ENCODE data around the gene FSIP1. TPM values are rescaled to one million over a fixed set of nuclear protein-coding genes. Genes with fewer than 3 reads are reported as not detected.

FSIP1 gene
- total RNA-seq, 2 experiments from 2014 or later: 0.50 to 0.56 TPM

DNA sequence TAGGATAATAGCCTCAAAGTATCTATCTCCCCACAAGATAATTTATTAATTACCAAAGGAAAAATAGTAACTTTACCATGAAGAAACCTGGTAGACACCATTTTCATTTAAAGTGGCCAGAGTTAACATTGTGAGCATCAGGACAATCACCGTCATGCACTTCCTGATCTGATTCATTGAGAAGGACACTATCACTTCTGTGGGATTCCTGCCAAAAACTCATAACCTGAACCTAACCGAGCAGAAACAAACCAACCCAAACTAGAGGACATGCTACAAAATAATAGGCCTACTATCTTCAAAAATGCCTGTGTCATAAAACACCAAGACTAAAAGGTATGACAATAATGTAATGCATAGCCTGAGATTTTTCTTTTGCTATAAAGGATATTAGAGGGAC lies 39.0 kb downstream of the FSIP1 start:
- Mint-ChIP-seq H3K4me3 (no peak overlapping the region), H3K36me3 (no peaks in the 10 kb centered on the region), H3K4me1 (peaks cover 3% of the 10 kb centered on the region), H3K27ac (no peak overlapping the region), H3K27me3 (peaks cover 24% of the 10 kb centered on the region), H3K9me3 (ENCODE audit: low read depth) (no peaks in the 10 kb centered on the region)
- no peak for ATAC-seq
- CTCF ChIA-PET: no interaction called here
- no peak for DNase-seq

DNA sequence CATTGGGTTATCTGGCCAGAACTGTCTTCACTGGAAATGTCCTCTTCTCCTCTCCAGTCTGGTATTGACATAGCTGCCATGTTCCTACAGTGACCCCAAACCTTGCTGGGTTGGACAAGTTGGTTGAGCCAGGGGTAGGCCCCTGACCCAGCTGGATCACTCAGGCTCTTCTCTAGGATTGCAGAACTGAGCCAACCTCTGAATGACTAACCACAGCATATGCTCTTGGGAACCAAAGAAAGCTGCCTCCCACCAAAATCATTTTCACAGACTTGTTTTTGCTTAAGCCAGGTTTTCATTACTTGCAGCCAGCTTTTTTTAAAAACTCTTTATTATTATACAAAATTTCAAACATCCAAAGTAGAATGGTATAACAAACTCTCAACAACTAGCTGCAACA lies 41.4 kb downstream of the FSIP1 start:
- peaks cover 14% of the 10 kb centered on the region for H3K27me3 Mint-ChIP-seq
- peaks cover 3% of the 10 kb centered on the region for H3K4me1 Mint-ChIP-seq
- H3K4me3 Mint-ChIP-seq: no peak overlapping the region
- ATAC-seq (no peak), DNase-seq (no peak)
- no peaks in the 10 kb centered on the region for H3K9me3 Mint-ChIP-seq (ENCODE audit: low read depth)
- H3K36me3 Mint-ChIP-seq: no peaks in the 10 kb centered on the region
- CTCF ChIA-PET: interaction anchor here (1.0 to 2.6 kb wide), 4 partner anchors 16 to 161 kb away, joined by 3 to 11 read pairs (median 4); partner anchors contain the start of gene THBS1
- H3K27ac Mint-ChIP-seq: no peak overlapping the region

DNA sequence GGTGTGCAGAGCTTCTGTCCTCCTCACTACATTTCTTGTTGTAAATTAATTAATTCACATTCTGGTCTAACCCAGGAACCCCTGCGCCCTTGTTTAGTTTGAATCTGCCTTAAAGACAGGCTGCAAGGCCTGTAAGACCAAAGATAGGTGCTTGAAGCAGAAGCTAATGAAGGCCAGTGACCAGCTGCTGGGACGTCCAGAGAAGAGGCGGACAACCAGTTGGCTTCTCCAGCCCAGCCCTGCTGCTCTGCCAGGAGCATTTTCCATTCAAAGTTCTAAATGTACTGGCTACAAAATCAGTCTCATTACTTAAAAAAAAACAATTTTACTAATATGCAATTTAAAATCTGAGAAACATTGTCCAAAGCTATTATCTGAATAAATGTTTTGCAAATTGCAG lies 43.6 kb downstream of the FSIP1 start:
- CTCF ChIA-PET: no interaction called here

DNA sequence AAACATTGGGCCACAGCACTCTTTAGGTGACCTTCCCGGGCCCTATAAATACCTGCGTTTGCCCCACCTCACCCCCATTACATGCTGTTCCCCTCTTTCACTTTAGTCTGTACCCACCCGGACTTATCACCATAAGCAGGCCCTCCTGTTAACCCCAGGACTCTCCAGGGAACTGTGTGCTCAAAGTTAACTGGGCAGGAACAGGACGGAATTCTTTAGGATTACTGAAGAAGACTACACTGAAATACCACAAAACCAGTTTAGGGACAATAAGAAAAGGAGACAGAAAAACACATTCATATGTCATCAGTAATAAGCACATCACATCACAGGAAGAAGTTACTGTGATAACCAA lies 45.5 kb downstream of the FSIP1 start:
- Mint-ChIP-seq H3K9me3 (ENCODE audit: low read depth) (no peaks in the 10 kb centered on the region), H3K4me3 (no peak overlapping the region), H3K27ac (no peak overlapping the region), H3K27me3 (peaks cover 2% of the 10 kb centered on the region), H3K4me1 (no peaks in the 10 kb centered on the region), H3K36me3 (no peaks in the 10 kb centered on the region)
- ATAC-seq (no peak), DNase-seq (no peak)
- CTCF ChIA-PET: no interaction called here

More for the DNA sequence above, 43.6 kb downstream of the FSIP1 start:
- no peak overlapping the region for H3K27ac Mint-ChIP-seq
- no peaks in the 10 kb centered on the region for H3K9me3 Mint-ChIP-seq (ENCODE audit: low read depth)
- DNase-seq (no peak), ATAC-seq (no peak)
- H3K4me3 Mint-ChIP-seq: no peak overlapping the region
- H3K36me3 Mint-ChIP-seq: no peaks in the 10 kb centered on the region
- no peaks in the 10 kb centered on the region for H3K4me1 Mint-ChIP-seq
- peaks cover 14% of the 10 kb centered on the region for H3K27me3 Mint-ChIP-seq

DNA sequence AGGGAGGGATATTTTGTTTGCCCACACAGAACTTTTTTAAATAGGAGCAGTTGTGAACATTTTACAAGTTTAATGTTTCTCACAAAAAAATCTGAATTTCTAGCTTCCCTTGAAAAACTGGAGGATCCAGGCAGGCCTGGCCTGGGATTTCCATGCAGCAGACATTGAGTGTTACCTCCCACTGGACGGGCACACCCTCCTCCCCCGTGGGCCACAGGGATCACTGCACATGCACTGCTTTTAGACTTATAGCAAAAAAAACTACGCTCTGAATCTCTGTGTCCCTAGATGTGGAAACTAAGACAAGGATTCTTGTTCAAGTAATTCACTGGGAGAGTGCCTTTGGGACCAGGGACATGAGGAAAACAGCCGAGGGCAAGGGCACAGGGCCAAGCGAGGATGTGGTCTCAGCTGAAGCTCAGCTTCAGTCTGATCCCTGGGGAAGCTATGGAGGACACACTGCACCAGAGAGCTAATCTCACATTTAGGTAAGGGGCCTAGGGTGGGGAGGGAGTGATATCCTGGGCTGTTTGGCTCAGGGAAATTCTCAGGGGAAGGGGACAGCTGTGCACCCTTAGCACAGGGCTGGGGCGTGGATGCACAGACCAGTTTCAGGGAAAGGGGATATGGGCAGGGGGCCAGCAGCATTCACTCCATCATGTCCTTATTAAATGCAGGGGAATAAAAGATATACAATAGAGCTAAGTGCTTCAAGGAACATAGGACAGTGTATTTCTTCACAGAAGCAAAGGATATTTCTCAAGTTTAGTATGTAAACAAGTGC lies 46.0 kb downstream of the FSIP1 start:
- CTCF ChIA-PET: interaction anchor here (0.6 to 1.6 kb wide), 3 partner anchors 10 to 38 kb away, joined by 3 to 6 read pairs (median 3); no protein-coding TSS in a partner anchor
- Mint-ChIP-seq H3K36me3 (no peaks in the 10 kb centered on the region), H3K27me3 (no peaks in the 10 kb centered on the region), H3K4me1 (no peaks in the 10 kb centered on the region), H3K4me3 (no peak overlapping the region), H3K9me3 (ENCODE audit: low read depth) (no peaks in the 10 kb centered on the region), H3K27ac (no peak overlapping the region)
- ATAC-seq (no peak), DNase-seq (no peak)

DNA sequence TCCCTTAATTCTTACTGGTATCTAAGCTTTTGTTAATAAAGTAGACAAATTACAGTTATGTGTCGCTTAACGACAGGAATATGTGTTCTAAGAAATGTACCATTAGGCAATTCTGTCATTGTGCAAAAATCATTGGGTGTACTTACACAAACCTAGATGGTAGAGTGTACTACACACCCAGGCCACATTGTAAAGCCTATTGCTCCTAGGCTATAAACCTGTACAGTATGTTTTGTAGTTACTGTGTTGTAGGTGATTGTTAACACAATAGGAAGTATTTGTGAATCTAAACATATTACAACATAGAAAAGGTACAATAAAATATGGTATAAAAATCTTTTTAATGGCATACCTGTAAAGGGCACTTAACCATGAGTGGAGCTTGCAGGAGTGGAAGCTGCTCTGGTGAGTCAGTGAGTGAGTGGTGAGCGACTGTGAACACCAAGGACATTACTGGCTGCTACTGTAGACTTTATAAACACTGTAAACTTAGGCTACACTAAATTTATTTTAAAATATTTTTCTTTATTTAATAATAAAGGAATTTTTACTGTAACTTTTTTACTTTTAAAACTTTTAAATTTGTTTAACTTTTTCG lies 47.4 kb downstream of the FSIP1 start:
- Mint-ChIP-seq H3K4me3 (no peak overlapping the region), H3K27me3 (no peaks in the 10 kb centered on the region), H3K36me3 (no peaks in the 10 kb centered on the region), H3K27ac (no peak overlapping the region), H3K9me3 (ENCODE audit: low read depth) (no peaks in the 10 kb centered on the region), H3K4me1 (no peaks in the 10 kb centered on the region)
- ATAC-seq (no peak), DNase-seq (no peak)
- CTCF ChIA-PET: interaction anchor here (1.0 to 1.6 kb wide), 2 partner anchors 9 to 22 kb away, joined by 3 to 6 read pairs; no protein-coding TSS in a partner anchor

DNA sequence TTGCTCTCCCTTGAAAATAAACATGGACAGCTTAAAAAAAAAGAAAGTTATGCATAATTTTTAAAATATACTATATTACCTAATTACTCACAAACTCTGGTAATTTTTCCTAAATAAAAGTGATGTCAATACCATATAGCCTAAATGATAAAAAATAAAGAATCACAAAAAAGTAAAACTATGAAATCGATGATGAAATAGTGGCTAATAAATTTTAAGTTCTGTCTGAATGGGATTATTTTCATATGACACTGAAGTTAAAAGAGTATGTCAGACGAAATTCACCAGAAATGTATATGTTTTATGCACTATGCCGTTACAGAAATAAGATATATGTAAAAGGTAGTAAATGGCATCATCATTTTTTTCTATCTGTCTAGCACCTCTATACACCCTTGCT lies 51.4 kb downstream of the FSIP1 start:
- DNase-seq (no peak), ATAC-seq (no peak)
- CTCF ChIA-PET: no interaction called here
- no peaks in the 10 kb centered on the region for H3K4me1 Mint-ChIP-seq
- no peak overlapping the region for H3K27ac Mint-ChIP-seq
- no peak overlapping the region for H3K4me3 Mint-ChIP-seq
- no peaks in the 10 kb centered on the region for H3K9me3 Mint-ChIP-seq (ENCODE audit: low read depth)
- no peaks in the 10 kb centered on the region for H3K36me3 Mint-ChIP-seq
- peaks cover 8% of the 10 kb centered on the region for H3K27me3 Mint-ChIP-seq

DNA sequence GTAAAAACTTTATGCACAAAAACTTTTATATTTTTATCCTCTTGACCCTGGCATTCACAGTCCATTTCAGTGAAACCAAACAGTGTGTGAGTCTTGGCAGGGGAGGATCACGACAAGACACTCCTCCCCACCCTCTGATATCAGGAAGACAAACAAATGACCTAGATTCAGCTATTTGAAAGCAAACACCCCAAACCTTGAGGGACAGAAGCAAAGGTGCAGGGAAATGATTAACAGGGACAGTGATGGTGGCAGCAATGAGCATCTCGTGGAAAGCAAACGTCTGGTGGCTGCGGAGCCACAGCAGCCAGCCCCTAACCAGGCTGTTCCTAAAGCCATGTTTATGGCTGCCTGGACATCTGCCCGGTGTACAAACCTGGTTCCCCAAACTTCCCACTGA lies 52.1 kb downstream of the FSIP1 start:
- CTCF ChIA-PET: no interaction called here
- DNase-seq: no peak
- Mint-ChIP-seq H3K4me1 (no peaks in the 10 kb centered on the region), H3K27me3 (peaks cover 8% of the 10 kb centered on the region), H3K27ac (no peak overlapping the region), H3K4me3 (no peak overlapping the region), H3K9me3 (ENCODE audit: low read depth) (no peaks in the 10 kb centered on the region), H3K36me3 (no peaks in the 10 kb centered on the region)
- ATAC-seq: no peak

DNA sequence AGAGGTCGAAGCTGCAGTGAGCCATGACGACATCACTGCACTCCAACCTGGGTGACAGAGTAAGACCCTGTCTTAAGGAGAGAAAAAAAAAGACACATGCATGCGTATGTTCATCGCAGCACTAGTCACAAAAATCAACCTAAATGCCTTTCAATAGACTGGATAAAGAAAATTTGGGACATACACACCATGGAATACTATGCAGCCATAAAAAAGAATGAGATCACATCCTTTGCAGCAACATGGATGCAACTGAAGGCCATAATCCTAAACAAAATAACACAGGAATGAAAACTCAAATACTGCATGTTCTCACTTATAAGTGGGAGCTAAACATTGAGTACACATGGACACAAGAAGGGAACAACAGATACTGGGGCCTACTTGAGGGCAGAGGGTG lies 53.1 kb downstream of the FSIP1 start:
- Mint-ChIP-seq H3K27ac (no peak overlapping the region), H3K4me3 (no peak overlapping the region), H3K4me1 (no peaks in the 10 kb centered on the region), H3K27me3 (peaks cover 8% of the 10 kb centered on the region), H3K9me3 (ENCODE audit: low read depth) (no peaks in the 10 kb centered on the region), H3K36me3 (no peaks in the 10 kb centered on the region)
- no peak for ATAC-seq
- no peak for DNase-seq
- CTCF ChIA-PET: no interaction called here

DNA sequence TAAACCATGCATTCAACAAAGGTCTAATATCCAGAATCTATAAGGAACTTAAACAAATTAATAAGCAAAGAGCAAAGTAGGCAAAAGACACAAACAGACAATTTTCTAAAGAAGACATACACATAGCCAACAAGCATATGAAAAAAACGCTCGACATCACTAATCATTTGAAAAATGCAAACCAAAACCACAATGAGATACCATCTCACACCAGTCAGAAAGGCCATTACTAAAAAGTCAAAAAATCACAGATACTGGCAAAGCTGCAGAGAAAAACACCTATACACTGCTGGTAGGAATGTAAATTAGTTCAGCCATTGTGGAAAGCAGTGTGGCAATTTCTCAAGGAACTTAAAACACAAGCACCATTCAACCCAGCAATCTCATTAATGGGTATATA lies 53.8 kb downstream of the FSIP1 start:
- H3K4me3 Mint-ChIP-seq: no peak overlapping the region
- H3K4me1 Mint-ChIP-seq: no peaks in the 10 kb centered on the region
- H3K9me3 Mint-ChIP-seq (ENCODE audit: low read depth): no peaks in the 10 kb centered on the region
- DNase-seq: no peak
- H3K27ac Mint-ChIP-seq: no peak overlapping the region
- ATAC-seq: no peak
- no peaks in the 10 kb centered on the region for H3K36me3 Mint-ChIP-seq
- CTCF ChIA-PET: no interaction called here
- H3K27me3 Mint-ChIP-seq: peaks cover 8% of the 10 kb centered on the region

DNA sequence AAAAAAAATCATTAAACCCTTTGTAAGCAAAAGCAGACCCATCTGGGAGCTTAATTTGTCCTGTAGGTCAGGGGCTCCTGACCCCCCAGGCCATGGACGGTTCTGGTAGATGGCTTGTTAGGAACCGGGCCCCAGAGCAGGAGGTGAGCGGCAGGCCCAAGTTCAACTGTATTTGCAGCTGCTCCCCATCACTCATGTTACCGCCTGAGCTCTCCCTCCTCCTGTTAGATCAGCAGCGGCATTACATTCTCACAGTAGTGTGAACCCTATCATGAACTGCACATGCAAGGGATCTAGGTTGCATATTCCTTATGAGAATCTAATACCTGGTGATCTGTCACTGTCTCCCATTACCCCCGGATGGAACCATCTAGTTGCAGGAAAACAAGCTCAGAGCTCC lies 60.7 kb downstream of the FSIP1 start:
- Mint-ChIP-seq H3K4me1 (peaks cover 3% of the 10 kb centered on the region), H3K27me3 (no peaks in the 10 kb centered on the region), H3K36me3 (no peaks in the 10 kb centered on the region), H3K9me3 (ENCODE audit: low read depth) (no peaks in the 10 kb centered on the region), H3K27ac (no peak overlapping the region), H3K4me3 (no peak overlapping the region)
- DNase-seq (no peak), ATAC-seq (no peak)
- CTCF ChIA-PET: interaction anchor here (1.4 to 1.7 kb wide), 4 partner anchors 35 to 142 kb away, joined by 3 to 5 read pairs (median 4); partner anchors contain the start of gene THBS1

DNA sequence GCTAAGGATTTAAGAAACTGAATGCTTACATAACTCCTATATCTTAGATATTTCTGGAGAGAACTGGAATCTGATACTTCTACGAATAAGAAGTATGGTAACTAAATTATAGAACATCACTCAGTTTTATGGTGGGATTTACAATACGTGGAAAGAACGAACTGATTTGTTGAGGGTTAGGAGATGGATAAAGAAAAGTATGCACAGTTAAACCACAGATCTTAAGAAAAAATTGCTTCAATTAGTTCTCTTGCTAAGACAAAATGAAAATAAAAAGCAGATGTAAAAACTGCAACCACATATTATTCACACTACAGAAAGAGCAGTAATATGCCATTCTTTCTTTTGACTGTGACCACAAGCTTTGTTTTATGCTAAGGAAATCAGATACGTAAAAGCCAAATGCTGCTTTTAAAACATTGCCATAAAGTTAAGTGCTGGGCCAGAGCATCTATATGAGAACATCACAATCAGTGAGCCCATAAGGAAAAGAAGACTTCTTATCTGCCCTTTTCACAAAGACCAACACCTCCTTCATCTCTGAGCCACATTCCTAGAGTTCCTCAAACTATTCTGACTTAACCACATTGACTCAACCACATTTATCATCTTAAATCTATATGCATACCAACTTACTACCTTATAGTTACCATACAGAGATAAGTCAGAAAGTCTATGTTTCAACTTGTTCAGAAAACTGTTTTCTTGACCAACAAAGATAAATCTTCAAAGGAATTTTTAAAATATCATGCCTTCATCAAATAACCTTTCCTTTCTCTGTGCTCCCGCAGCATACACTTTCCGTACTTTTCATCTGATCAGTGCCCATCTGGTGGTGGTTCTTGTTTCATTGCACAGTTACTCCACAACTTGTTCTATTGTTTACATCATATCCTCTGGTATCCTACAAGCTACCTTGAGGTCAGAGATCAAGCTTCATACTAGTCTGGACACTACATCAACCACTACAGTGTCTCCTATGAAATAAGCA lies 61.7 kb downstream of the FSIP1 start:
- Mint-ChIP-seq H3K27me3 (no peaks in the 10 kb centered on the region), H3K9me3 (ENCODE audit: low read depth) (no peaks in the 10 kb centered on the region), H3K4me1 (peaks cover 3% of the 10 kb centered on the region), H3K27ac (no peak overlapping the region), H3K36me3 (no peaks in the 10 kb centered on the region), H3K4me3 (no peak overlapping the region)
- DNase-seq: no peak
- CTCF ChIA-PET: interaction anchor here (1.1 to 1.4 kb wide), 2 partner anchors 36 to 67 kb away, joined by 3 read pairs; no protein-coding TSS in a partner anchor
- no peak for ATAC-seq

DNA sequence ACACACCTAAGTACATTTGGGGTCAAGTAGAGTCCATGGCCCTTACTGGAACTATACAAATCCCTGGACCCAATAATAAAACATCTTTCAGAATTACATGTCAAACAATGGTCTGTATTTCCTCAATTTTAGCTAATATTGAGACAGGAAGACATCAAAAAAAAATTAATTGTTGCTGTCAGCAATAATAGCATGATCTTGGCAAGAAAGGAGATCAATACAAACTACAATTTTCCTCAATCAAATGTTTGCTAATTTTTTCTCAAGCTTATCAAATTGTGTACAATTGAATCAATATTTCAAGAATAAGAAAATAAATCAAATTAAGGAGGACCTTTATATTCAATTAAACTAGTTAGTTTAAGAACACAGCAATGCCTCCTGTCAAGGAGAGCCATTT lies 62.6 kb downstream of the FSIP1 start:
- DNase-seq (no peak), ATAC-seq (no peak)
- peaks cover 3% of the 10 kb centered on the region for H3K4me1 Mint-ChIP-seq
- H3K27me3 Mint-ChIP-seq: no peaks in the 10 kb centered on the region
- H3K4me3 Mint-ChIP-seq: no peak overlapping the region
- CTCF ChIA-PET: interaction anchor here (1.7 kb wide), 1 partner anchor 36 kb away, joined by 5 read pairs; no protein-coding TSS in a partner anchor
- no peaks in the 10 kb centered on the region for H3K9me3 Mint-ChIP-seq (ENCODE audit: low read depth)
- no peaks in the 10 kb centered on the region for H3K36me3 Mint-ChIP-seq
- no peak overlapping the region for H3K27ac Mint-ChIP-seq
